Progenitor cell of endocrine pancreas (in vitro differentiated cells): Measurements from ENCODE around the gene ALDH1A1. TPM values are rescaled to one million over a fixed set of nuclear protein-coding genes. Genes with fewer than 3 reads are reported as not detected.

ENCODE experiments used
- DNase-seq: peaks from one replicate; pipeline ENCODE4 v3.0.0; 2021; ENCODE audit warnings: low spot score; ENCODE audit not compliant: unreplicated experiment
- H3K27ac Mint-ChIP-seq: 2 replicates; pipeline ENCODE4 v1.8.0; 2021; ENCODE audit warnings: mild to moderate bottlenecking, moderate library complexity, mixed read lengths
- H3K27me3 Mint-ChIP-seq: 2 replicates; pipeline ENCODE4 v1.8.0; 2021; ENCODE audit warnings: mixed read lengths
- H3K36me3 Mint-ChIP-seq: 2 replicates; pipeline ENCODE4 v1.8.0; 2022; ENCODE audit warnings: mixed read lengths; ENCODE audit not compliant: insufficient read depth
- H3K4me1 Mint-ChIP-seq: 2 replicates; pipeline ENCODE4 v1.8.0; 2021; ENCODE audit warnings: low read depth, mixed read lengths
- H3K4me3 Mint-ChIP-seq: 2 replicates; pipeline ENCODE4 v1.8.0; 2021; ENCODE audit warnings: low read depth, mild to moderate bottlenecking, moderate library complexity, mixed read lengths
- H3K9me3 Mint-ChIP-seq: 2 replicates; pipeline ENCODE4 v1.8.0; 2021; ENCODE audit warnings: low read depth, mixed read lengths
- CTCF ChIP-seq: fragments of 200-600 bp; sonication (generic); IDR thresholded peaks from one replicate; pipeline ENCODE4 v1.5.0; 2021; ENCODE audit warnings: antibody characterized with exemption, mild to moderate bottlenecking; ENCODE audit not compliant: unreplicated experiment
- total RNA-seq: library from RNA; stranded (reverse); gene quantifications from 2 replicates; pipeline ENCODE4 v1.2.1, GENCODE V29; 2021

The ALDH1A1 gene
- total RNA-seq, 1 donor from 2014 or later = 188 TPM

- no peak for TF ChIP-seq CTCF
- Mint-ChIP-seq H3K36me3 (no peaks in the 10 kb centered on the region), H3K4me3 (no peak overlapping the region), H3K9me3 (peaks cover 2% of the 10 kb centered on the region), H3K4me1 (peaks cover 35% of the 10 kb centered on the region), H3K27me3 (no peaks in the 10 kb centered on the region), H3K27ac (peak overlapping the region; percentile 76)
- no peak for DNase-seq
These were observed 32.9 kb upstream of the ALDH1A1 start for GRCh38 chr9:72985746-72986145.

GRCh38 chr9:72984991-72985390, 32.1 kb upstream of the ALDH1A1 start:
- Mint-ChIP-seq H3K4me1 (peaks cover 39% of the 10 kb centered on the region), H3K9me3 (peaks cover 7% of the 10 kb centered on the region), H3K27ac (peak overlapping the region; percentile 76), H3K36me3 (peaks cover 1% of the 10 kb centered on the region), H3K4me3 (no peak overlapping the region), H3K27me3 (no peaks in the 10 kb centered on the region)
- DNase-seq = no peak
- TF ChIP-seq CTCF = no peak

- H3K27me3 Mint-ChIP-seq = no peaks in the 10 kb centered on the region
- peaks cover 7% of the 10 kb centered on the region for H3K9me3 Mint-ChIP-seq
- H3K27ac Mint-ChIP-seq = peak overlapping the region; percentile 90
- no peak for TF ChIP-seq CTCF
- H3K4me1 Mint-ChIP-seq = peaks cover 40% of the 10 kb centered on the region
- H3K36me3 Mint-ChIP-seq = peaks cover 1% of the 10 kb centered on the region
- no peak for DNase-seq
- H3K4me3 Mint-ChIP-seq = peak overlapping the region; percentile 0
These were observed 31.5 kb upstream of the ALDH1A1 start for GRCh38 chr9:72984226-72984947.

- Mint-ChIP-seq H3K4me1 (peaks cover 44% of the 10 kb centered on the region), H3K27ac (peak overlapping the region; percentile 90), H3K27me3 (no peaks in the 10 kb centered on the region), H3K9me3 (peaks cover 7% of the 10 kb centered on the region), H3K36me3 (peaks cover 1% of the 10 kb centered on the region), H3K4me3 (peak overlapping the region; percentile 1)
- no peak for DNase-seq
- no peak for TF ChIP-seq CTCF
These were observed 30.8 kb upstream of the ALDH1A1 start for GRCh38 chr9:72983512-72984225.

GRCh38 chr9:72983056-72983455, 30.2 kb upstream of the ALDH1A1 start:
- peaks cover 1% of the 10 kb centered on the region for H3K36me3 Mint-ChIP-seq
- H3K4me1 Mint-ChIP-seq = peaks cover 44% of the 10 kb centered on the region
- peak overlapping the region; percentile 98 for H3K27ac Mint-ChIP-seq
- H3K27me3 Mint-ChIP-seq = no peaks in the 10 kb centered on the region
- no peak for DNase-seq
- peaks cover 7% of the 10 kb centered on the region for H3K9me3 Mint-ChIP-seq
- H3K4me3 Mint-ChIP-seq = no peak overlapping the region
- TF ChIP-seq CTCF = no peak
